HG03175 (cell line): ENCODE measurements around the gene FNTB.
"Not testable (repeated sequence)": the region's sequence is repeated elsewhere in the genome, so short reads cannot be mapped to it uniquely, and the experiment has no call there.

ENCODE experiments used
- ATAC-seq: cut with Tn5 transposase; IDR thresholded peaks from one replicate; pipeline ENCODE4 v1.9.1; 2021; ENCODE audit warnings: mild to moderate bottlenecking, moderate library complexity; ENCODE audit not compliant: unreplicated experiment

FNTB gene

DNA sequence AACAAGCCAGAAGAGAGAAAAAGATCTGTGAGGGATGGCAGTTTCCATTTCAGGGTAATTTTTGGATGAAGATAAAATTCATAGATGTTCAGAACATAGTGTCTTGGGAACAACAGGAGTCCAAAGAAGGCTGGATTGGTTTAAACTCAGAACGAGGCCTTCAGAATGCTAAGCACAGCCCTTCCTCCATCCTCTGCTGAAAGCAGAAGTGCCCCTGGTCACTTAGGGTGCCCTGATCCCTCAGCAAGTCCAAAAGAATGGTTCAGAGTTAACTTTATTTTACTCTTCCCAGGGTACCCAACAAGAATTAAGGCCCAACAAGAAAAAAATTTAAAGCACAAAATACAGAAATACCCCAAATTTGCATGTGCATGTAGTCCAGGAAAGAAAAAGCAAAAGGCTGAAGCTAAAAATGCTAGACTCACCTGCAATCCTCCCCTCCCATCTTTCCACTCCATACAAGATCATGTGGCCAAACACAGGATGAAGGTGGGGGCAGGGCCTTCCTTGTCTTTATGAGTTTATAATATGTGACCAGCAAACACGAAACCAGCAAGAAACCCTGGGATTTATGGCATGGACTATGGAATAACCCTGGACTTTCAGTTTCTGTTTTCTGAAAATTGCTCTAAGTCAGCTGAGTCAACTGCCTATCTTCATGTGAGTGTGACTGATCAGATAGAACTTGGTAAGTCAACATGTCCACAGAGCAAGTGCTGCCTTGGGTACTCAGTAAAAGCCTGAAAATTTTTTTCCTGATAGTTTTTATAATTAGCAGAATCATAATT lies 94.5 kb downstream of the FNTB start:
- ATAC-seq = no peak

- ATAC-seq = no peak
Measured at GRCh38 chr14:65082930-65083329, 96.2 kb downstream of the FNTB start.

GRCh38 chr14:65084554-65085505 lies 98.1 kb downstream of the FNTB start:
- no peak for ATAC-seq

GRCh38 chr14:65086686-65087085 lies 100.0 kb downstream of the FNTB start:
- ATAC-seq = not testable (repeated sequence)

DNA sequence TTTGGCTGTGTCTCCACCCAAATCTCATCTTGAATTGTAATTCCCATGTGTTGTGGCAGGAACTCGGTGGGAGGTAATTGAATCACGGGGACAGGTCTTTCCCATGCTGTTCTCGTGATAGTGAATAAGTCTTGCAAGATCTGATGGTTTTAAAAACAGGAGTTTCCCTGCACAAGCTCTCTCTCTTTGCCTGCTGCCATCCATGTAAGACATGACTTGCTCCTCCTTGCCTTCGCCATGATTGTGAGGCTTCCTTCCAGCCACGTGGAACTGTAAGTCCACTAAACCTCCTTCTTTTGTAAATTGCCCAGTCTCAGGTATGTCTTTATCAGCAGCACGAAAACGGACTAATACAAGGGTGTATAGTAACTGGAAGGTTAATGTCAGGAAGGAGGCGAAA lies 101.1 kb downstream of the FNTB start:
- ATAC-seq = not testable (repeated sequence)

DNA sequence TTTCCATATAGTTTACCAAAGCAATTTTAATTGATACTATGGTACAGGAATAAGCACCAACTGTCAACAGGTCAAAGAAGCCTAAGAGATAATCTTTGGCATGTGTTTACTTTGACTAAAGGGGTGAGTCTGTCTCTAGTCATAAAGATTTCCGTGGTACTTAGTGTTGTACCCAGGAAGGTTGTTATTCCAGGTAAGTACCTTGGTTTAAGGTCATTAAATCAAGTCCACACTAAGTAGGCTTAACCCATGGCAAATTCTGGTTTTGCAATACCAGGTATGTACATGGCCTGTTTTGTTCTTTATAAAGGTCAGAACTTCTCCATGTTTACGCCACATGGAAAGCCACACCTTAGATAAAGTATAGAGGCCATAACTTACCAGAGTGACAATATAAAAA lies 105.7 kb downstream of the FNTB start:
- no peak for ATAC-seq

- ATAC-seq = no peak
Measured at GRCh38 chr14:65095633-65096205, 109.0 kb downstream of the FNTB start.

- no peak for ATAC-seq
Measured at GRCh38 chr14:65096323-65097089, 109.8 kb downstream of the FNTB start.

DNA sequence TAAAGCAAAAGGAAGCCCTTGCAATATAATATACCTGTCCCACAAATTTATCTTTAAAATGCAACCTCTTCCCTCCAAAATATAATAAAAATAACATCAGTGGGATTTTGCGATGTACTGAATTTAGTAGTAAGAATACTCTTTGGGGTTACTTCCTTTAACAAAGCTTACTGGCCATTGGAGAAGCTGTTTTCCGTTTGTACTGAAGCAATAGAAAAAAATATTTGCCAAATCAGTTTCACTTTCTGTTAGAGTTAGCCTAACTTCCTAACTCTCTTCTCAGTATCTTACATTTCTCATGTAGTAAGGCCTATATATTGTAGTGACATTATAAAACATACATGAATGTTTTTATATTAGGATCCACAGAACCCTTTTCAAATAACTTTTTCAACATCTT lies 111.9 kb downstream of the FNTB start:
- ATAC-seq = no peak

DNA sequence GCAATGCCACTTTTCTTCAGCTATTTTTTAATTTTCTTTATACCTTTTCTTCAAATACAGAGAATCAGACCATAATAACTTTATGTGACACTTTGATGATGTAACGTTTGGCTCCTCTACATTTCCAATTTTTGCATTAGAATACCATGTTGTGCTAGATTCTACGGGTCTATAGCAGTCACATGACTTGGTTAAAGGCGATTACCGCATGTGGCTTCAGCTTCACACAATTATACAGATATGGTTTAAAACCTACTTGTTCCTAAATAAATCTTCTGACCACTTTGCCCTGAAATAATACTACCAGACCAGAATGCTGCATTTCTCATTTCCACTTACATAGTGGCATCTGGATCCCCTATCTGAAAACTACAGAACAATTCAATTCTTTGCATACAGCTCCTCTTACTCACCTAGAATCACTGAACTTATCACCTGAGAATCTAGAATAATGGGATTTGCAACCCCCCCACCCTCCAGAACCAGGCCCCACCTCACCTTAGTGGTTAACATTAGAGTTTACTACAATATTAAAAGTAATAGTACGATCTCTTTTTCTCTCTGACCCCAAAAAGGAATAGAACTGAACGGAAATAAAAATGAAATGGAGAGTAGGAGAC lies 114.3 kb downstream of the FNTB start:
- ATAC-seq = no peak

- ATAC-seq = peak; percentile 5
Measured at GRCh38 chr14:65101631-65102440, 115.1 kb downstream of the FNTB start.

GRCh38 chr14:65102441-65103149 lies 115.9 kb downstream of the FNTB start, which contains the start of gene MAX:
Gene MAX (minus strand): TSS chr14:65102517. CDS start chr14:65102339, 178 bp downstream.
- ATAC-seq = peak; percentile 89

DNA sequence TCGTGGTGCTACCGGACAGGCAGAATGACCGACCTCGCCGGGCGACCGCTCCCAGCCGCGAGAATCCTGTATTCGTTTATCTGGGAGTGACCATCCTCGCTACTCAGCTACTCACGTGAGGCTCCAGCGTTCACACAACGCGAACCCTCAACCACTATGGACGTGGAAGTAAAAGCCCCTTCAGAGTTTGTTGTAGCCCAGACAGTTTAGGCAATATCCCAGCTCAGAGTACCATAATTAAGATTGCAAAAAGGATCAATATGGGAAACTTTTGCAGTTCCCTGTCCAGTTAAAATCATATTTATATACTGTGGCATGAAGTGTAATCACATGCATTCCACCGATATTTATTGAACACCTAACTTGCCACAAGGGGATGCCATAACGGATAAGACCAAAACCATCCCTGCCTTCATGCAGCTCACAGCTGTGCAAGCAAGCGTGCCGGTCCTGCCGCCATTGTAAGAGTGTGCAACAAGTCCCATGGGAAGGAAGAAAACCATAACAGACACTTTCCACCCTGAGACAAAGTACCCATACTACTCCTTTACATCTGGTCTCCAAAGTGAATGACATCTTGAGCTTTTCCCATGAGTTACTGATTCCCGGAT lies 116.6 kb downstream of the FNTB start:
- no peak for ATAC-seq

DNA sequence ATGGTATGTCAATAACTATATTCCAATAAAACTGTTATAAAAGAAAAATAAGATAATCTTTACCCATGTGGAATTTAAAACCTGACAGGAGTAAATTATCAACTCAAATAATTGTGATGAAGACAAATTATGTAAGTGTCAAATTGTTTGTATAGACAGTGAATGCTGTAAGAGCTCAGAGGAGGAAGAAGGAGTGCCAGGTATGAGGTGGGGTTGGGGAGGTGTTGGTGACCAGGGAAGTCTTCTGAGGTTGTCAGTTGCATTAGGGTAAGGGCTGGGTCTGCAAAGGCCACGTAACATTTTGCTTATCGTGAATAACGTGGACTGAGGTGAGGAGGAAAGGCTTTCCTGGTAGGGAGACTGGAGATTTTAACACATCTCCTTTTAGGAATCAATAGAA lies 118.1 kb downstream of the FNTB start:
- no peak for ATAC-seq

DNA sequence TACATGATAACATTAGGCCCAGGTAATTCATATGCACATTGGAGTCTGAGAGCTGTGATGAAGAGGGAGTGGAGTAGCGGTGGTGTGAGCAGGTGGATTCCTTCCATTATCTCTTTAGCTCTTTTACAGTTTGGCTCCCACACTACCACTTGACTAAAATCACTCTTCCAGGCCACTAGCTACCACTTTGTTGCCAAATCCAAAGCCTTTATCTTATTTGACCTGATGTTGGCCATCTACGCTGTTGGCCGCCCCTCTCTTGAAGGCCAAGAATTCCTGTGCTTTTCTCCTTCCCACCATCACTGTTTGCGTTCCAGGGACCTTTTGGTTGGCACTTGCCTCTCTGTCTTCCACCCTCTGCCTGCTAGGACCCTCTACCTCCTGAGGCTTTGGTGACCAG lies 119.6 kb downstream of the FNTB start:
- no peak for ATAC-seq

- ATAC-seq = no peak
Measured at GRCh38 chr14:65106736-65107135, 120.0 kb downstream of the FNTB start.

GRCh38 chr14:65107200-65107599 lies 120.5 kb downstream of the FNTB start:
- no peak for ATAC-seq

DNA sequence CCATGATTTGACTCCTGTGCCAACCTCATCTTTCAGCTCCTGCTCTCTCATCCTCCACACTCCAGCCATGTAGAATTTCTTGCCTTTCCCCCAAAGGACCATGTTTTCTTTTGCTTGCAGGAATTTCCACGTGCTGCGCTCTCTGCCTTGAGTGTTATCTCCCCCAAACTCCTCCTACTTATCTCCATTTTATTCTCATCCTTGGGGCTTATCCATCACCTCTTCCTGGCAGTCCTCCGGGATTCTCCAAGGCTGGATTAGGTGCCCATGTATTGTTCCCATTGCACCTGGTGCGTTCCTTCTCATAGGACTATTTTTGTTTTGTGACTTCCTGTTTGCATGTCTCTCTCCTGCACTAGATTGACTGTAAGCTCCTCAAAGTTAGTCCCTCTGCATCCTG lies 122.7 kb downstream of the FNTB start:
- ATAC-seq = no peak
